ENCODE results near the gene PRKCZ.
"Not testable (repeated sequence)": the region's sequence is repeated elsewhere in the genome, so short reads cannot be mapped to it uniquely, and the experiment has no call there.

Gene PRKCZ

DNA sequence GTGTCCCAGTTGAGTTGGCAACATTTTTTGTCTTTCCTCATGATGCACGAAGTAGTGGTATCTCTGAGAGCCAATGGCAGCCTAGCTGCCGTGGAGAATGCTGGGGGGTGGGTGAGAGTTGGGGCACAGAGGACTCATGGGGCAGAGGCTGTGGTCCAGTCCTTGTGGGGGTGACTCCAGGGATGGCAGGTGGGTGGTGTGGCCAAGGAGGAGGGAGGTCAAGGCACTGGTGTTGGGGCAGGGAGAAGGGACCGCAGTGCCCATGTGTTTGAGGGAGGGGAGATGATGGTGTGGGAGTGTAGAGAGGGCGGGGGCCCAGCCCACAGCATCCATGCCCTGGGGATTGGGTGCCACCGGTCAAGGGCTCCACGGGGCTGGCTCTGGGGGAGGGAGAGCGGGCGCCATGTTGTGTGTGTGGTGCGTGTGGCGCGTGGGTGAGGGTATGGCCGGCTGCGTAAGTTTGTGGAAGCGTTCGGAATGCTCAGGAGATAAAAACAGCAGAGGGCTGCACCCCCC, 63.5 kb downstream of the PRKCZ start:
- Histone ChIP-seq H3K36me3 (replicated peaks) (no peaks in the 10 kb centered on the region), H3K9me3 (no peaks in the 10 kb centered on the region), H3K4me1 (no peaks in the 10 kb centered on the region; the same call in 1 of the 2 replicates), H3K4me3 (no peak overlapping the region), H3K27me3 (ENCODE audit: low read depth) (no peaks in the 10 kb centered on the region)
- in situ Hi-C loops (cut with MboI; ENCODE audit: low sequenced_read_pairs): no loop called here
- DNase-seq (ENCODE audit: low spot score in 2 of 2): no peak

DNA sequence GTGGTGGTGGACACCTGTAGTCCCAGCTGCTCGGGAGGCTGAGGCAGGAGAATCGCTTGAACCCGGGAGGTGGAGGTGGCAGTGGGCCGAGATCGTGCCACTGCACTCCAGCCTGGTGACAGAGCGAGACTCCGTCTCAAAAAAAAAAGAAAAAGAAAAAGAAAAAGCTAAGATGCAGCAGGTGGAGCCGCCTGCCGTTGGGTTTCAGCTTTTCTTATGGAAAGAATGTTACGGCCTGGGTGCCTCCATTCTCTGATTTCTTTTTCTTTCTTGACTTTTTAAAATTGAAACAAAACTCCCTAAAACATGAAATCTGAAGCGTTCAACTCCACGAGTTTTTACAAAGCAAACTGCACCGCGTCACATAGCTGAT, 64.4 kb downstream of the PRKCZ start:
- H3K36me3 ChIP-seq (replicated peaks); DNase-seq (ENCODE audit: low spot score in 2 of 2); H3K9me3 ChIP-seq; in situ Hi-C loops (cut with MboI; ENCODE audit: low sequenced_read_pairs); H3K4me1 ChIP-seq; H3K4me3 ChIP-seq; H3K27me3 ChIP-seq (ENCODE audit: low read depth): not testable (repeated sequence)

DNA sequence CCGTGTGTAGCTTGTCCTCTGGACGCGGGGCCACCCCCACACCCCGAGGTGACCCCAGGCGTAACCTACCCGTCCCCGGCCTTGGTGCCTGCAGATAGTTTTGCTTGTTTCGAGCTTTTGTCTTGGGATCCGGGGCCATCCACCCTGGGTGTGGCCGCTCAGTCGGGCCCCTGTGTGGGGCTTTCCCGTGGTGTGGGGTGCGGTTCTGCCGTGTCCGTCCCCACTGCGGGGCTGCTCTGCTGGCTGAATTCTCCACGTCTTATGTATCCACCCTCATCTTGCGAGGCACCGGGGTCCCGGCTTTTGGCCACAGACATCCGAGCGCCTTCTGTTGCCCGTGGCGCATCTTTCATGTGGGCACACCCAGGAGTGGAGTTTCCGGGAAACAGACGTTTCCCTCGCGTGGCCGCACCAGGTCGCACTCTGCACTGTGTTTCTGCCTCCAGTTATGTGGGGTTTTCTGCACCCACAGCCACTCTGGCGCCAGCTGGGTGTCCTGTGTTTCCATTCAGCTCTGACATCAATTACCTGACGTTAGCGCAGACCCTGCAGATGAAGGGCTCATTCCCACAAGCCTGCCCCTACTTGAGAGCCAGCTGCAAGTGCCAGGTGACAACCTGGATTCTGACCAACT, 64.9 kb downstream of the PRKCZ start:
- no peaks in the 10 kb centered on the region; the same call in 1 of the 2 replicates for H3K4me1 ChIP-seq
- in situ Hi-C loops (cut with MboI; ENCODE audit: low sequenced_read_pairs): no loop called here
- no peaks in the 10 kb centered on the region for H3K9me3 ChIP-seq
- no peaks in the 10 kb centered on the region for H3K27me3 ChIP-seq (ENCODE audit: low read depth)
- no peak overlapping the region for H3K4me3 ChIP-seq
- no peak for DNase-seq (ENCODE audit: low spot score in 2 of 2)
- no peaks in the 10 kb centered on the region for H3K36me3 ChIP-seq (replicated peaks)

DNA sequence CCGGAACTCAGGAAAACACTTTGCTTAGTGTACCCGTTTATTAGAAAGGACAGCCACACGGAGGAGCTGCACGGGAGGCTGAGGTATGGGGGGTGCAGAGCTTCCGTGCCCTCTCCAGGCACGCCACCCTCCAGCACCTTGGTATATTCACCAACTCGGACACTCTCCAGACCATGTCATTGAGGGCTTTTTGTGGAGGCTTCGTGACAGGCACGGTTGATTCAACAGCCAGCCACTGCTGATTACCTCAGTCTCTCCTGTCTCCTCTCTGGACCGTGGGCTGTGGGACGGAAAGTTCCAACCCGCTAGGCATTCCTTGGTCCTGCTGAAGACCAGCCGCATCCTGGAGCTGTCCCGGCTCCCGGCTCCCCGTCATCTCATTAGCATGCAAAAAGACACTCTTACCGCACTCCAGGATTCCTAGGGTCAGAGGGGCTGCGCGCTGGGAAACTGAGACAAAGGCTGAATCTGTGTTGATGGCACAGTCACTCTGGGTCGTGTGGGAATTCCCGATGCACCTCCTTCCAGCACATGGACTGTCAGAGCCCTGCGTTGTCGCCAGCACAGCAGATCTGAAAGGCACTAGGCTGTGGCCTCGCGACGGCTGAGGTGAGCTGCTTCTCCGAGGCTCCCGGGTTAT, 65.6 kb downstream of the PRKCZ start:
- no peaks in the 10 kb centered on the region for H3K36me3 ChIP-seq (replicated peaks)
- no peaks in the 10 kb centered on the region; the same call in 1 of the 2 replicates for H3K4me1 ChIP-seq
- no peaks in the 10 kb centered on the region for H3K9me3 ChIP-seq
- no peaks in the 10 kb centered on the region for H3K27me3 ChIP-seq (ENCODE audit: low read depth)
- in situ Hi-C loops (cut with MboI; ENCODE audit: low sequenced_read_pairs): no loop called here
- H3K4me3 ChIP-seq: no peak overlapping the region
- no peak for DNase-seq (ENCODE audit: low spot score in 2 of 2)

DNA sequence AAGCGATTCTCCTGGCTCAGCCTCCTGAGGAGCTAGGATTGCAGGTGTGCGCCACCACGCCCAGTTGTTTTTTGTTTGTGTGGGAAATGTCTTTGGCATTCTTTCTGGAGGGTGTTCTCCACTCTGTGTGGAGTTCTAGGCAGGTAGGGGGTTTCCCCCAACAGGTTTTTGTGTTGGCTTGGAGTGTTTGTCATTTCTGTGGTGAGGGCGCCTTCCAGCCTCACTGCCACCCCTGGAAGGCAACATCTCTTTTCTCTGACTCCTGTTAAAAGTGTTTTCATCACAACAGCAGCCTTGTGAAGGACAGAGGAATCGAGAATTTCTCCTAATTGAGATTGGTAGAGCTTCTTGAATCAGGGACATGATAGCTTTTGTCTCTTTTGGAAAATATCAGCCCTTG, 69.7 kb downstream of the PRKCZ start:
- Histone ChIP-seq H3K4me1 (no peaks in the 10 kb centered on the region; the same call in 1 of the 2 replicates), H3K27me3 (ENCODE audit: low read depth) (no peaks in the 10 kb centered on the region), H3K9me3 (no peaks in the 10 kb centered on the region), H3K36me3 (replicated peaks) (no peaks in the 10 kb centered on the region), H3K4me3 (no peak overlapping the region)
- in situ Hi-C loops (cut with MboI; ENCODE audit: low sequenced_read_pairs): no loop called here
- no peak for DNase-seq (ENCODE audit: low spot score in 2 of 2)

DNA sequence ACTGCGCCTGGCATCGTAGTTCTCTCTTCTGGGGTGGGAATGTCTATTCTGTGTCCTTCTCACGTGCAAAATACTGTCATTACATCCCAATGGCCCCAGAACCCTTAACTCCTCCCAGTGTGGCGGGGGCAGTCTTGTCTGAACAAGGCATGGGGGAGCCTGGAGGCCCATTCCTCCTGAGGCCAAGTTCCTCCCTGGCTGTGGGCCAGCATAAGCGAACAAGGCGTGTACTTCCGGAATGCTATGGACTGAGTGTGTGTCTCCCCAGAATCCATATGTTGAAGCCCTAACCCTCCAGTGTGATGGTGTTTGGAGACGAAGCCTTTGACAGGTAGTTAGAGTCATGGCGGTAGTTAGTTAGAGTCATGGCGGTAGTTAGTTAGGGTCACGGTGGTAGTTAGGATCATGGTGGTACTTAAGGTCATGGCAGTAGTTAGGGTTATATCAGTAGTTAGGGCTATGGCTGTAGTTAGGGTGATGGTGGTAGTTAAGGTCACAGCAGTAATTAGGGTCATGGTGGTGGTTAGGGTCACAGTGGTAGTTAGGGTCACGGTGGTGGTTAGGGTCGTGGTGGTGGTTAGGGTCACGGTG, 71.0 kb downstream of the PRKCZ start:
- no peaks in the 10 kb centered on the region for H3K27me3 ChIP-seq (ENCODE audit: low read depth)
- in situ Hi-C loops (cut with MboI; ENCODE audit: low sequenced_read_pairs): no loop called here
- H3K36me3 ChIP-seq (replicated peaks): no peaks in the 10 kb centered on the region
- H3K9me3 ChIP-seq: no peaks in the 10 kb centered on the region
- no peaks in the 10 kb centered on the region; the same call in 1 of the 2 replicates for H3K4me1 ChIP-seq
- H3K4me3 ChIP-seq: no peak overlapping the region
- DNase-seq (ENCODE audit: low spot score in 2 of 2): no peak

DNA sequence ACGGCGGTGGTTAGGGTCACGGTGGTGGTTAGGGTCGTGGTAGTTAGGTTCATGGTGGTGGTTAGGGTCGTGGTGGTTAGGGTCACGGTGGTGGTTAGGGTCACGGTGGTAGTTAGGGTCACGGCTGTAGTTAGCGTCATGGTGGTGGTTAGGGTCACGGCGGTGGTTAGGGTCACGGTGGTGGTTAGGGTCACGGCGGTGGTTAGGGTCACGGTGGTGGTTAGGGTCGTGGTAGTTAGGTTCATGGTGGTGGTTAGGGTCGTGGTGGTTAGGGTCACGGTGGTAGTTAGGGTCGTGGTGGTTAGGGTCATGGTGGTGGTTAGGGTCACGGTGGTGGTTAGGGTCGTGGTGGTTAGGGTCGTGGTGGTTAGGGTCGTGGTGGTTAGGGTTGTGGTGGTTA, 71.6 kb downstream of the PRKCZ start:
- H3K36me3 ChIP-seq (replicated peaks); H3K9me3 ChIP-seq; in situ Hi-C loops (cut with MboI; ENCODE audit: low sequenced_read_pairs); H3K27me3 ChIP-seq (ENCODE audit: low read depth); DNase-seq (ENCODE audit: low spot score in 2 of 2); H3K4me1 ChIP-seq; H3K4me3 ChIP-seq: not testable (repeated sequence)

DNA sequence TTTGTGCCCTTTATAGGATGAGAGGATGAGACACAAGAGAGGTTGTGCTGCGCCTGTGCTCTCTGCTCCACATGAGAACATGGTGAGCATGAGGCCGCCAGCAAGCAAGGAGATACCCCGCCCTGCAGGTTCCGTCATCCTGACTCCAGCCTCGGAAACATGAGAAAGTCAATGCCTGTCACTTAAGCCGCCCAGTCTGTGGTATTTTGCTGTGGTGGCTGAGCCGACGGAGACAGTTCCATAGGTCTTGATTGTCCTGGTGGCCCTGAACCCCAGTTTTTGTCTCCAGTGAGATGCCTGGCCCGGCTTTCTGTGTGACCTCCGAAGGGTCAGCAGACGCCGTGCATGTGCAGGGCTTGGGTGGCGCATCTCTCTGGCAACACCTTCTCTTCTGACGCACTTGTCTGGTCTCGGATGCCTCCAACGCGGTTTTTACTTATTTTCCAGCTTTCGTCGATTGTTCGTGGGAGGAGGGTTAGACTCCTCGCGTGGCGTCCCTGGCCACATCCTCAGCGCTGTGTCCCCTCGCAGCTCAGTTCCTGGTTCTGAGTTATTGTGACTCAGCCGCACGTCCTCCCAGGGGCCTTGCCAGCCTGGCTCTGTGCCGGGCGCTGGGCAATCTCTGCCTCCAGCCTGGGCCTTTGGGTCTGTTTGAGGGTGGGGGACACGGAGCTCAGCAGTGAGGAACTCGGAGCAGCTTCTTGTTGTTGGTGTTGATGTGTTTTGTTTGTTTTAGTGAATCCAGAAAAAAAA, 74.4 kb downstream of the PRKCZ start:
- Histone ChIP-seq H3K4me1 (no peaks in the 10 kb centered on the region), H3K36me3 (replicated peaks) (no peaks in the 10 kb centered on the region), H3K4me3 (no peak overlapping the region), H3K27me3 (ENCODE audit: low read depth) (no peaks in the 10 kb centered on the region), H3K9me3 (no peaks in the 10 kb centered on the region)
- in situ Hi-C loops (cut with MboI; ENCODE audit: low sequenced_read_pairs): no loop called here
- no peak for DNase-seq (ENCODE audit: low spot score in 2 of 2)

DNA sequence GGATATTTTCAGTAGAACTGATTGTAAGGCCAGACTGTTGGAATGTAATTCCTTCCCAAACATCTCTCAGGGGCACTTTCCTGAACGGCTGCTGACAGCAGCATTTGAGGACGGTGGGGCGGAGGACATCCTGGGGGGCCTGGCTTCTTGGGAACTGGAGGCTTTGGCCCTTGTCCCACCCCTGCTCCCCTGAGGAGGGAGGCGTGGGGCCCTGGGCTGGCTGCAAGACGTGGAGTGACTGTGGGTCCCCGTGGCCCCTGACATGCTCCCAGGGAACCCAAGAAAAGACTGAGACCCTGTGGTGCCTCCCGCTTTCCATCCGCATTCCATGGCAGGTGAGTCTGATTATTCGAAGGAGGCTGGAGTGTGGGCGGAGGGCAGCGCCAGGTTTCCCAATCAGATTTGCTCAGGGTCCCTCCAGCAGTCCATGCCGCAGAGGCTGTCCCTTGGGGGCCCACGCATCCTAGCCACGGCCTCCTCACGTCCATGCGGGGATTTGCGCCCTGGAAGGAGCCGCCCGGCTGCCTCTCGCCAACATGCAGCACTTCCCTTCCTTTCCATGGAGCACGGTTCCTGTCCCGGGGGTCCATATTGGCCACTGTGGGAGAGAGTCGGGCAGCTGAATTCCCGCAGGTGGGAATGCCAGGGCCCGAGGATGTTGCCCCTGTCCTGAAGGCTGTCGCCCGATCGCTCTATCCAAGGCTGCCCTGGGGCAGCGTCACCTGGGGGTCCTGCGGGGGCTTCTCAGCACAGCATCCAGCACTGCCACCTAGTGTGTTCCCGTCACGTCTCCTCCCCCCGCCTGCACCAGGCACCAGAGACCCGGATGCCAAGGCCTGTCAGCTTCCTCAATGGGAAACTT, 75.4 kb downstream of the PRKCZ start:
- H3K4me3 ChIP-seq: no peak overlapping the region
- H3K36me3 ChIP-seq (replicated peaks): no peaks in the 10 kb centered on the region
- H3K9me3 ChIP-seq: no peaks in the 10 kb centered on the region
- in situ Hi-C loops (cut with MboI; ENCODE audit: low sequenced_read_pairs): no loop called here
- no peak for DNase-seq (ENCODE audit: low spot score in 2 of 2)
- no peaks in the 10 kb centered on the region for H3K27me3 ChIP-seq (ENCODE audit: low read depth)
- no peaks in the 10 kb centered on the region for H3K4me1 ChIP-seq

DNA sequence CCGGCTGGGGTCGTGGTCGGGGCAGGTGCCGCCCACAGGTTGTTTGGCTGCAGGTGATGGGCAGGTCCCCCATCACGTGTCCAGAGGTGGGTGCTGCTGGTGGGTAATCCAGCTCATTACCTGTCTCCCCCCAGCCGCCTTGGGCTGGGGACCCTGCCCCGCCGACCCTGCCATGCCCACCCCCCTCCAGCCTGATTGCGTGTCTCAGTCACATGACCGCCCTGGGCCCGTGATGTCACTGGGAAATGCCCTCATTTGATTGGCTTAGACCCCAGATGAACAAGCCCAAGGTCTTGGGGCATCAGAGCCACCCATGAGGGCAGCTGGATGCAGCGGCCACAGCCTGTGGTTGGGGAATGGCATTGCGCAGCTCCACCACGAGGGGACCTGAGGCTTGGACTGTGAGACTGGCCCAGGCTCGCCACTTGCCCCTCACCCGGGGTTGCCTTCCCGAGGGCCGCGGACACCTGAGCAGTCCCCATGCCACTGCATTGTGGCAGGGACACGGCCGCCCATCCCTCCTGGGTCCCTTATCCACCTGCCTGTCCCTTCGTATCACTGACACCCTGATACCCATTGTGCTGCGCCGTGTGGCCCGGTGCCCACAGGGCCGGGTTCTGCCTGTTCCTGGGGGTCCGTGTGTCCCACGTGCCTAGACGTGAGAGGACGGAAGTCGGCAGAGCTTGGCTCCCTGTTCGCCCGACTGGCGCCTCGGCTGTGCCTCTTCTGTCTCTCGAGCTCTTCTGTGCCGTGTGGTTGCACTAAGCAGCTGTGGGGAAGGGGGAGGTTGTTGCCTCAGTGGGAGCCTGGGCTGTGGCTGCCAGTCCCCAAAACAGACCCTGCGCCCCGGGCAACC, 76.3 kb downstream of the PRKCZ start:
- in situ Hi-C loops (cut with MboI; ENCODE audit: low sequenced_read_pairs): no loop called here
- Histone ChIP-seq H3K4me3 (no peak overlapping the region), H3K9me3 (no peaks in the 10 kb centered on the region), H3K4me1 (no peaks in the 10 kb centered on the region), H3K36me3 (replicated peaks) (no peaks in the 10 kb centered on the region), H3K27me3 (ENCODE audit: low read depth) (no peaks in the 10 kb centered on the region)
- DNase-seq (ENCODE audit: low spot score in 2 of 2): no peak

DNA sequence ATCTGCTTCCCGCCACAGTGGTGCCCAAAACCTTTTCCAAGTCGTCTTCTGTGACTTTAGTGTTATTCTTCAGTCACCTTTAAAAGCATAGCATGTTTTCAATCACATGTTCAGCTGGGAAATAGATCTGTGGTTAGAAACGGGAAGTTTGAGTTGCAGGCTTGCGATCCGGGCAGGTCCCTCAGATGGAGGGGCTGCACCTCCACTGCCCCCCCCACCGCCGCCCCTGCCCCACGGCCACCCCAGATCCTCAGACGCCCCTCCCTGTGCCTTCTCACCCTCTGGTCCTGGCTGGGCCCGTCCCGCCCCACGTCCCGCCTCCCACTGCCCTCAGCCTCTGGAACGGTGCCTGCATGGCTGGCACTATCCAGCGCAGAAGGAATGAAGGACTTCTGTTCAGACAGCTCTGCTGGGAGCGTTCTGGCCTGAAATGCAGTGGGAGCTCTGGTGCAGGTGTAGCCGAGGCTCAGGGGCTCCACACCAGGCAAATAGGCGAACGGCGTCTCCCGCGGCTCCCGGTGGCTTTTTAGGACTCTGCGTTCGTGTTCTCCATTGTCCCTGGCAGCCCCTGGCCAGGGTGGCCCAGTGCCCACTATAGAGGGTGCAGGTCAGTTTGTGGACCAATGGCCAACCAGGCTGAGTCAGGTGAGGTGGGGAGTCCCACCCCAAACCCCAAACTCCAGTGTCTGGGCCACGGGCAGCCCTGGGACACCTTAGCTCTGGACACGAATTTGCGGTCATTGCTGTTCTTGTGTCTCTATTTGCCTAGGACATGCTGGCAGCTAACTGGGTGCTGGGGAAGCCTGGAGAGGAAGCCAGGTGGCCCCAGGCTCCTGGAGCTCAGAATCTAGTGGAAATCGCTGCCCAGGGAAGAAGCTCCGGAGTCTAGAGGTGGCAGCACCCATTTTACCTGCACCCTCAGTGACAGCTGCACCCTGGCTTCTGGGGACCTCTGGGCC, 77.3 kb downstream of the PRKCZ start:
- DNase-seq (ENCODE audit: low spot score in 2 of 2): no peak
- no peaks in the 10 kb centered on the region for H3K36me3 ChIP-seq (replicated peaks)
- no peaks in the 10 kb centered on the region for H3K9me3 ChIP-seq
- in situ Hi-C loops (cut with MboI; ENCODE audit: low sequenced_read_pairs): no loop called here
- H3K27me3 ChIP-seq (ENCODE audit: low read depth): no peaks in the 10 kb centered on the region
- H3K4me1 ChIP-seq: no peaks in the 10 kb centered on the region
- no peak overlapping the region for H3K4me3 ChIP-seq

All from HAP-1 (cell line).